Keratinocyte (primary cell): ENCODE measurements around the gene SZRD1. TPM values are rescaled to one million over a fixed set of nuclear protein-coding genes. Genes with fewer than 3 reads are reported as not detected.

Experiments used
- DNase-seq: peaks from one replicate; pipeline ENCODE4 v3.0.0-alpha.2; 2011; ENCODE audit warnings: low read depth, missing footprints, low spot score
- FAIRE-seq: peaks from 2 replicates; lab custom pipeline; 2011; peaks lifted over from hg19 to GRCh38; lab: Jason Lieb, UNC
- H2AFZ ChIP-seq: 2 replicates; pipeline ENCODE4 v1.6.0; 2012; ENCODE audit warnings: low read length, control low read depth, inconsistent platforms; ENCODE audit not compliant: control insufficient read depth
- H3K27ac ChIP-seq: 2 replicates; pipeline ENCODE4 v1.5.1; 2011; ENCODE audit warnings: low read length; ENCODE audit not compliant: control insufficient read depth, insufficient read depth
- H3K27me3 ChIP-seq: 3 replicates; pipeline ENCODE4 v1.6.0; 2011; ENCODE audit warnings: low read length; ENCODE audit not compliant: control insufficient read depth, insufficient read depth; ENCODE audit errors: extremely low read depth
- H3K36me3 ChIP-seq, 2 experiments: 2 replicates in 1 of 2; 3 replicates in 1 of 2; pipeline ENCODE4 v1.5.1; 2011; ENCODE audit warnings: low read length in 2 of 2, mild to moderate bottlenecking in 1 of 2; ENCODE audit not compliant: control insufficient read depth in 2 of 2, insufficient read depth in 2 of 2; ENCODE audit errors: extremely low read depth in 1 of 2
- H3K4me1 ChIP-seq: 3 replicates; pipeline ENCODE4 v1.5.1; 2011; ENCODE audit warnings: low read length; ENCODE audit not compliant: control insufficient read depth, insufficient read depth; ENCODE audit errors: extremely low read depth
- H3K4me2 ChIP-seq: 3 replicates; pipeline ENCODE4 v1.6.0; 2011; ENCODE audit warnings: low read depth, low read length; ENCODE audit not compliant: control insufficient read depth, insufficient read depth; ENCODE audit errors: extremely low read depth
- H3K4me3 ChIP-seq, 3 experiments: fragments of 200-600 bp in 1 of 3; sonication (generic) in 1 of 3; 2 replicates in 2 of 3; 3 replicates in 1 of 3; pipeline ENCODE4 v1.5.1; 2011 to 2016; ENCODE audit warnings: low read length in 3 of 3, mild to moderate bottlenecking in 3 of 3, control low read depth in 2 of 3, inconsistent platforms in 1 of 3, low read depth in 1 of 3, mixed read lengths in 1 of 3, mixed run types in 1 of 3, moderate library complexity in 1 of 3; ENCODE audit not compliant: control insufficient read depth in 2 of 3, insufficient read depth in 2 of 3; ENCODE audit errors: extremely low read depth in 1 of 3
- H3K79me2 ChIP-seq: 2 replicates; pipeline ENCODE4 v1.6.0; 2012; ENCODE audit warnings: low read length; ENCODE audit not compliant: control insufficient read depth, insufficient read depth
- H3K9ac ChIP-seq: 3 replicates; pipeline ENCODE4 v1.6.0; 2011; ENCODE audit warnings: low read length; ENCODE audit not compliant: control insufficient read depth, insufficient read depth; ENCODE audit errors: extremely low read depth
- H3K9me1 ChIP-seq: 3 replicates; pipeline ENCODE4 v1.6.0; 2011; ENCODE audit warnings: low read length; ENCODE audit not compliant: control insufficient read depth, insufficient read depth; ENCODE audit errors: extremely low read depth
- H3K9me3 ChIP-seq: 2 replicates; pipeline ENCODE4 v1.5.1; 2012; ENCODE audit warnings: low read depth, low read length; ENCODE audit not compliant: control insufficient read depth
- H4K20me1 ChIP-seq: 3 replicates; pipeline ENCODE4 v1.6.0; 2011; ENCODE audit warnings: low read length; ENCODE audit not compliant: control insufficient read depth, insufficient read depth; ENCODE audit errors: extremely low read depth
- CTCF ChIP-seq, 3 experiments: IDR thresholded peaks in 1 of 3; conservative IDR thresholded peaks in 1 of 3; optimal IDR thresholded peaks in 1 of 3; 2 replicates in 2 of 3; 3 replicates in 1 of 3; pipeline versions ENCODE3 to v1.5.1; 2011; ENCODE audit warnings: low read length in 3 of 3, mild to moderate bottlenecking in 3 of 3, moderate library complexity in 2 of 3, control low read depth in 1 of 3, inconsistent platforms in 1 of 3; ENCODE audit not compliant: insufficient read depth in 2 of 3; ENCODE audit errors: extremely low read depth in 1 of 3
- EZH2 ChIP-seq: IDR thresholded peaks from one replicate; pipeline ENCODE4 v1.6.1; 2012; ENCODE audit warnings: inconsistent platforms, mild to moderate bottlenecking, low read length, moderate library complexity
- dilution Hi-C: fragments of 300-500 bp; cut with MboI; formaldehyde crosslinking; loops from one replicate; pipeline ENCODE4 v1.7.0; 2020; ENCODE audit warnings: low sequenced_read_pairs; ENCODE audit not compliant: extremely low pct_ligation_motif_present
- polyA plus RNA-seq, 5 experiments: library from polyadenylated mRNA; depleted of rRNA in 3 of 5; stranded (reverse) in 3 of 5; stranded (forward) in 1 of 5; unstranded in 1 of 5; fragments of >200 nt; gene quantifications; 1 replicate in 1 of 5; 2 replicates in 3 of 5; 3 replicates in 1 of 5; pipeline versions ENCODE4 v1.2.1 to v1.2.3, GENCODE V29; 2011 to 2012; ENCODE audit warnings: missing spikeins in 2 of 5, low read depth in 1 of 5, low replicate concordance in 1 of 5

The SZRD1 gene
- polyA plus RNA-seq, 1 donor (not counting 4 experiments of a cell fraction or from before 2014, with no cell fraction given), result 68.7 TPM

DNA sequence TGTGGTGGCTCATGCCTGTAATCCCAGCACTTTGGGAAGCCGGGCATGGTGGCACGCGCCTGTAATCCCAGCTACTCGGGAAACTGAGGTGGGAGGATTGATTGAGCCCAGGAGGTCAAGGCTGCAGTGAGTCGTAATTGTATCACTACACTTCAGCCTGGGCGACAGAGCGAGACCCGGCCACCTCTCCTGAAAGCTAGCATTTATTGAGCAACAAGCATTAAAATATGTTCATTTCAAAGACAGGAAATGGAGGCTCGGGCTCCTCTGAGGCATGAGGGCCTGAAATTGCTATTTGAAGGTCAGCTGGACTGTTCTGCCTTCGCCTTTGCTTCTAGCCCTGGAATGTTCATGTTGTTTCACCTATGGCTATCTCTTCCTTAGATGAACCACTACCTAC lies 35.7 kb downstream of the SZRD1 start:
- no peak for TF ChIP-seq EZH2
- TF ChIP-seq CTCF (optimal IDR thresholded peaks at IDR 0.05 in 1 of 3, IDR thresholded peaks at IDR 0.05 in 1 of 3, conservative IDR thresholded peaks at IDR 0.05 in 1 of 3; ENCODE audit: extremely low read depth in 1 of 3, insufficient read depth in 2 of 3, low read length in 3 of 3), result no peak
- Histone ChIP-seq H3K9me3 (no peaks in the 10 kb centered on the region), H3K79me2 (no peaks in the 10 kb centered on the region), H4K20me1 (no peaks in the 10 kb centered on the region), H3K4me1 (peaks cover 7% of the 10 kb centered on the region), H3K36me3 (peaks cover 11 to 17% of the 10 kb centered on the region in 2 experiments), H3K9me1 (peaks cover 4% of the 10 kb centered on the region), H2AFZ (no peak overlapping the region), H3K27ac (no peak overlapping the region), H3K4me2 (no peak overlapping the region), H3K4me3 (no peak overlapping the region), H3K9ac (no peak overlapping the region), H3K27me3 (no peaks in the 10 kb centered on the region)
- no peak for FAIRE-seq
- DNase-seq, result no peak
- dilution Hi-C loops, result no loop called here

GRCh38 chr1:16405441-16405840 lies 38.4 kb downstream of the SZRD1 start:
- peaks cover 4% of the 10 kb centered on the region for H3K9me1 ChIP-seq
- no peaks in the 10 kb centered on the region for H3K9me3 ChIP-seq
- H3K27ac ChIP-seq, result no peak overlapping the region
- DNase-seq (no peak), FAIRE-seq (no peak)
- peaks cover 0 to under 1% of the 10 kb centered on the region in 2 experiments for H3K36me3 ChIP-seq
- no peaks in the 10 kb centered on the region for H3K79me2 ChIP-seq
- H2AFZ ChIP-seq, result no peak overlapping the region
- TF ChIP-seq EZH2 (no peak), CTCF (optimal IDR thresholded peaks at IDR 0.05 in 1 of 3, IDR thresholded peaks at IDR 0.05 in 1 of 3, conservative IDR thresholded peaks at IDR 0.05 in 1 of 3; ENCODE audit: extremely low read depth in 1 of 3, insufficient read depth in 2 of 3, low read length in 3 of 3) (no peak)
- no peak overlapping the region for H3K4me3 ChIP-seq
- peaks cover 7% of the 10 kb centered on the region for H3K4me1 ChIP-seq
- no peaks in the 10 kb centered on the region for H4K20me1 ChIP-seq
- H3K4me2 ChIP-seq, result no peak overlapping the region
- H3K9ac ChIP-seq, result no peak overlapping the region
- dilution Hi-C loops, result no loop called here
- H3K27me3 ChIP-seq, result no peaks in the 10 kb centered on the region
